Astrocyte of the spinal cord (primary cell): ENCODE results near the gene STX1B.

Experiments
- DNase-seq: peaks from one replicate; pipeline ENCODE4 v3.0.0; 2011; ENCODE audit warnings: low read depth, low spot score
- H3K4me3 ChIP-seq: 2 replicates; pipeline ENCODE4 v1.5.1; 2011; ENCODE audit warnings: low read depth, mild to moderate bottlenecking, low read length, moderate library complexity
- CTCF ChIP-seq: IDR thresholded peaks from 2 replicates; pipeline ENCODE4 v1.5.1; 2012; ENCODE audit warnings: low read depth, mild to moderate bottlenecking, low read length, inconsistent platforms
- in situ Hi-C: cut with HindIII; loops from 2 replicates; pipeline ENCODE4 v1.10.0; 2017; ENCODE audit warnings: low sequenced_read_pairs

Gene STX1B

DNA sequence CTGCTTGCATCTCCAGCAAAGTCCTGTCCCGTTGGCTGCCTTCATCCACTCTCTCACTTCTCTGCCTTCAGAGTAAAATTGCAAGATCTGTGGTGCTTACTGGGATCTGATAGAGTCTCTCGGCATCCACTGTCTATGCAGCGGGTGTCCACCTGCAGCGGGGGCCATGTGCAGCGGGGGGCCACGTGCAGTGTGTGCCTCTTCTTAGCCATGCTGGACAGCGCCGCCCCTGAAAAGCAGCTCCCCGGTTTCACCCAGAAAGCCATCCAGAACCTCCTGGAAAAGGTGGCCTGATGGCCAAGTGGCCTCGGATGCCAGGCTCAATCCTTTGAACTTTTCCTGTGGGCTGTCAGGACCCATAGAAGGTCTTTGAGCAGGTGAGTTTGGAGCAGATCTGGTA is 32.4 kb upstream of the STX1B start:
- TF ChIP-seq CTCF, result no peak
- no peak overlapping the region for H3K4me3 ChIP-seq
- DNase-seq, result no peak
- in situ Hi-C loops, result no loop called here

- TF ChIP-seq CTCF, result no peak
- no peak overlapping the region for H3K4me3 ChIP-seq
- no peak for DNase-seq
- in situ Hi-C loops, result no loop called here
These were observed 28.6 kb upstream of the STX1B start for GRCh38 chr16:31038993-31039392.

DNA sequence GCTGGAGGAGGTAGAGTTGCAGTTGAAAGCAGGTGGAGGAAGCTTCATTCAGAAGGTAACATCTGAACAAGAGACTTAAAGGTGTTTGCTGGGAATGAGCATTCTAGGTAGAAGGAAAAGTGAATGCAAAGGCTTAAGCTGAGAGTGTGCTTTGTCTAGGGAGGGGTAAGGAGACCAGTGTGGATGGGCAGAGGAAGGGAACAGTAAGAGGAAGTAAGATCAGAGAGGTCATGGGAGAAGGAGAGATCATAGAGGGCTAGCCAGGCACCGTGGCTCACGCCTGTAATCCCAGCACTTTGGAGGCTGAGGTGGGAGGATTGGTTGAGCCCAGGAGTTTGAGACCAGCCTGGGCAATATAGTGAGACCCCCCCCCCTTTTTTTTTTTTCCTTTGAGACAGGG is 26.3 kb upstream of the STX1B start:
- no peak overlapping the region for H3K4me3 ChIP-seq
- TF ChIP-seq CTCF, result no peak
- in situ Hi-C loops, result no loop called here
- no peak for DNase-seq

GRCh38 chr16:31033709-31034492 is 23.5 kb upstream of the STX1B start:
- DNase-seq, result peak; percentile 69
- peak overlapping the region; percentile 99 for H3K4me3 ChIP-seq
- TF ChIP-seq CTCF, result no peak
- in situ Hi-C loops, result no loop called here

DNA sequence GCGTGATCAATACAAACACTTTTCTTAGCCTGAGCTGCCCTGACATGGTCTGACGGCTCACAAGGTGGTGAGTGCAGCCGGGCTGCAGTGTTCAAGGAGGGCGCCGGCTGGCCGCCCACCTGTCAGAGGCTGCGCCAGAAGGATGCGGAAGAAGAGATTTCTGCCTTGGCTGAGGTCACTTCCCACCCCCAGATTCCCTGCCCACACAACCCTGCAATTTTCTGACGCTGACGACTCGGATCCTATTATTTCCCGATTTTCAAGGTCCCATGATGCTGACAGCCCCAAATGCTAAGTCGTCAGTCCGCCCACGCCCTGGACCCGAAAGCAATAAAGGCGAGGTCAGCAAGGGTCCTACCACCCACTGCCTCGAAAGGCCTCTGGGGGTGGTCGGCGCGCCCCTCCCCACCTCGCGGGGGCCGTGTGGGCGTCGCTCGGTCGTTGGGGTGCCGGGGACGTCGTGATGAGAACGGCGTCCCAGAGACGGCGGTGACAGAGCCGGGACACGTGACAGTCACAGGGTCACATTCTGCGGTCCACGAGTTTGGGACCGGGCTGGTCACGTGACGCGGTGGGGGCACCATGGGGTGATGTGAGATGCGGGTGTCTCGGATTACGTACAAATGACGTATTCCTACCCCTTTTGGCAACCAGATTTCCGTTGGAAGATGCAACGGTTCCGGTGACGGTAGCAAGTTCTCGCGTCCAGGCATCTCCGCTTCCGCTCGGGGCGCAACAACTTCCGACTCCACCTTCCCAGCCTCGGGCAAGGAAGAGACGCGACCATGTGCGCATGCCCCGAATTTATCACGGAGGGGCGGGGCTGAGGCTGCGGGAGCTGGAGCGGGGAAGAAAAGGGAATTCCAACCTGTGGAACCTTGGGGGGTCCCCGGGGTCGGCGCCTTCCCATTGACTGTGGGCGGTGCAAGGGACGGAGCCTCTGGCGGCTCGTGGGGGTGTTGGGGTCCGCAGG is 22.6 kb upstream of the STX1B start, which contains the start of gene STX4:
TSS of gene STX4 (plus strand) at position 823 of the 973 bp plus-strand sequence. CDS start 248 bp downstream, outside the sequence.
- DNase-seq, result peak; percentile 97
- in situ Hi-C loops, result no loop called here
- no peak for TF ChIP-seq CTCF
- peak within 1 kb of the TSS; percentile 99 for H3K4me3 ChIP-seq

GRCh38 chr16:31031276-31031675 is 20.8 kb upstream of the STX1B start:
- TF ChIP-seq CTCF, result no peak
- in situ Hi-C loops, result no loop called here
- no peak overlapping the region for H3K4me3 ChIP-seq
- no peak for DNase-seq
